GM21786 (cell line): ENCODE measurements around the gene KPNA1.

Source experiments
- ATAC-seq: cut with Tn5 transposase; IDR thresholded peaks from one replicate; pipeline ENCODE4 v1.9.1; 2021; ENCODE audit not compliant: unreplicated experiment

KPNA1 gene

DNA sequence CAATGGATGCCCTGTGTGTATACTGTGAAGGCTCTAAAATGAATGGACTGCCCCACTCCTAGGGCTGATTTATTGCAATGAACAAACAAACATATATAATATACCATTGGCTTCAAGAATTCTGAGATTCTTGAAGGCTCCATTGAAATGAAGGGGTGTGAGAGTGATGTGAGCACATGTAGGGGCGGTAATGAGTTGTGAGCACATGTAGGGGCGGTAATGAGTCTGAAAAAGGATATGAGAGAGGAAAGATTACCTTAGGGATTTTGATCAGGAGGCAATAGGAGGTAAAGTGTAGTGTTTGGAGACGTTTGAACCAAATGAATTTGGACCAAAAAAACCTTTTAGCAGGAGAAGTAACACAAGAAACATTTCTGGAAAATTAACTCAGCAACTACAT, 127.0 kb downstream of the KPNA1 start:
- ATAC-seq, result no peak

GRCh38 chr3:122383771-122384697, 130.7 kb downstream of the KPNA1 start, which contains the start of gene FAM162A:
FAM162A (plus strand) TSS chr3:122384182; CDS start chr3:122384266, 84 bp downstream.
- peak; percentile 91 for ATAC-seq

GRCh38 chr3:122382888-122383666, 131.7 kb downstream of the KPNA1 start, which contains the start of gene MIX23:
MIX23 (minus strand) TSS chr3:122383231; CDS start chr3:122383224, 7 bp downstream.
- ATAC-seq, result peak; percentile 33

- no peak for ATAC-seq
Observed at GRCh38 chr3:122377975-122378374, 136.8 kb downstream of the KPNA1 start.

- no peak for ATAC-seq
Observed at GRCh38 chr3:122374034-122374433, 140.7 kb downstream of the KPNA1 start.
